Hippocampal formation (tissue), 2 donors: ENCODE results near the gene DCAF12L1.

Experiments used
- DNase-seq, 2 donors: peaks; one replicate each; lab custom pipeline; 2025; lab: John Stamatoyannopoulos, UW

The DCAF12L1 gene

DNA sequence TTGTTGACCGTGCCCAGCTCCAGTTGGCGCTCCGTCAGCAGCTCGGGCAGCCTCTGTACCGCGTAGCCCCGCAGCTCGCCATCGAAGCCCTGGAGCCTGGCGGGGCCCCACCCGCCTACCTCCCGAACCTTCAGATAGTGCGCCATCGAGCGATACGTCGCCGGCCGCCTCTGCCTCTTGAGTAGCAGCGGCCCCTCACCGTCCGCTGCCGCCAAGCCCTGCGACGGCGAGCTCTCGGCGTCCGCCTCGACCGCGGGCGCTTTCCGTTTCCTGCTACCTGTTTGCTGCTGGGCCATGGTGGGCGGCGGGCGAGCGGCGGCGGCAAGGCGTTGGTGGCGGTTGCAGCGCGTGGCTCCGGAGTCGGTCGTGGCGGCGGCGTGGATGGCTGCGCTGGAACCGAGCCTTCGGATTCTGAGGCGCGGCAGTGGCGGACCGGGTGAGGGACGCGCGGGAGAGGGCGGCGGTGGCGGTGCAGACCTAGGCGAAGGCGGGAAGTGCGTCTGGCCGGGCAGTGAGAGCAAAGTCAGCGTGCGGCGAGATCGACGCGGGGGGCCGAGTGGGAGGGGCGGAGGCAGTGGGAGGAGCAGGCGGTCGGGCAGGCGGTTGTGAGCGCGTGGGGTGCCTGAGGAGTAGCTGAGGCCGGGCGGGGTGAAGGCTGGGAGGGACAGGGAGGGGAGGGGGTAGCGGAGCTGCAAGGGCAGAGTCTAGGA, at the start of gene DCAF12L1:
TSS of gene DCAF12L1 (minus strand) at position 502 of the 710 bp plus-strand sequence. CDS start at position 296, 206 bp downstream.
- no peak for DNase-seq

DNA sequence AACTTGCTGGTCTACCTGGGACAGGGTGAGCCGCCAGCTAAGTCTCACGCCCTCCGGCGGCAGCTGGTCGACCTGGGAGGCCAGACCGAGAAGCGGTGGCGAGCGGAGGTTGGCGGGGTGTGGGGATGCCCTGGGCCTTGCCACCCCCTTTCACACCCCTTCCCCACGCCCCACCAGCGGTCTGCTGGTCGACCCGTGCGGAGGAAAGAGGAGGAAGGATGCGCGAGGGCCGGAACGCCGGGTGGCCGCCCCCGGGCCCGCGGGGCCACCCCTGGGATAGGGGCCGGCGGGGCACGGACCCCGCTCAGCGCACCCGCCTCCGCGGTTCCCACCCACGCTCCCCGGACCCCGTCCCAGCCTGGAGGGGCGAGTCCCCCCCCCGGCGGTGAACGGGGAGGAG, 28.3 kb upstream of the DCAF12L1 start:
- DNase-seq: no peak

DNA sequence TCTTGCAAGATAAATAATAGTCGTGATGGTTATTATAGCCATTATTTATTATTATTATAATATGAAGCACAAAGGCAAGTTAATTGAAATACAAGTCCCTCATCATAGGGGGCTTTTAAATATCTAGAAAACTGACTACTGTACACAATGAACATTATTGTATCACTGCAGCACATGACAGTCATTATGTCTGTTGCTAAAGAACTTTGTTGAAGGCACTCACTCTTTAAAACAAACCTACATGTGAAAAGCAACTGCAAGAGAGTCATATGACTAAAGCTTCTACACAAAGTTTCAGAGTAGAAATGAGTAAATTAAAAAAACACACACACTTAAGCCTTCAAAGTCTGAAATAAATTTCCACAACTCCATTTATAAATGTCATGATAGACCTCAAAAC, 23.3 kb upstream of the DCAF12L1 start:
- DNase-seq: no peak

DNA sequence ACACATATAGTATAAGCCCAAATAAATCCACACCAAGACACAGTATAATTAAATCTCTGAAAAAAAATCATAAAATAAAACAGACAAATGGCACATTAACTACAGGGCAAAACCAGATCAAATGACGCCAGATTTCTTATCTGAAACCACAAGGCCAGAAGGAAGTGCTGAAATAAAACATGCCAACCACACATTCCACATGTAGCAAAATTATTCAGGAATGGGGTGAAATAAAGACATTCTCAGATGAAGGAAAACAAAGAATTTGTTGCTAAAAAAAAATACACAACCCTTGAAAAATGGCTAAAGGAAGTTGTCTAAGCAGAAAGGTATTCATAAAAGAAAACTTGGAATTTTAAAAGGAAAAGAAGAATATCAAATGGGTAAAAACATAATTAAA, 4.5 kb upstream of the DCAF12L1 start:
- no peak for DNase-seq

DNA sequence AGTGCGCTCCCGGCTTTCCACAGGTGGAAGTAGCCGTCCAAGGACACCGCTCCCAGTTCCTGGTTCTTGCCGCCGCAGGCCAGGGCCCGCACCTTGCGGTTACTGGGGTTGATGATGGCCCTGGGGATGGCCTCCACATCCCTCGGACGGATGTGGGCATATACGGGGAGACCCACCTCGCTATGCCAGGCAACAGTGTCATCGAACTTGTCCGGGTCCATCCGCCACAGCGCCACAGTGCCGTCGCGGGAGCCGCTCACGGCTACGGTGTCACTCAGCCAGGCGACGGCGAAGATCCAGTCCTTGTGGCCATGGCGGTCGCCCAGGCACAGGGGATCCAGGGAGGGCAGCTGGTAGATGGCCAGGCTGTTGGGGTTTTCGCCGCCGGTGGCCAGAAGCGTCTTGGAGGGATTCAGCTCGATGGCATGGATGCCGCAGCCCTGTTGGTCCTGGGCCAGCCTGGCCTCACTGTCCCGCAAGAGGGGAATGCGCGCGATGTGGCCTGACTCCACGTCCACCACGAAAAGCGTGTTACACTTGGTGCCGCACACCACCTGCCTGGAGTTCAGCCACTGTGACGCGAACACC, 795 bp downstream of the DCAF12L1 start:
- no peak for DNase-seq

DNA sequence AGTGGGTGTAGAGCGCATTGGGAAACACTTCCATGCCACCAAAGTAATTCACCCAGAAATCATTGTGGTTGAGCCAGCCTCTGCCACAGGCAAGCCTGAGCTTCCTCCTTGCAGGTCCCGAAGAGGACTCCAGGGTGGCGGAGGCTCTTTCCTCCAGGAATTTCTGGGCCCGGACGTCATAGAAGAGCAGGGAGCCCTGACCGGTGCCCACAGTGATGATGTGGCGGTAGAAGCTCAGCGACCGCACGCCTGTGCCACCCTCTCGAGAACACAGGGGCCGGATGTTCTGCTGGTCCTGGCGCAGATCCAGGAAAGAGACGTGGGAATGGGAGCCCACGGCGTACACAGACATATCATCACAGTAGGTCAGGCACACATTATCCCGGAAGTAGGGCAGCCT, 1.3 kb downstream of the DCAF12L1 start:
- DNase-seq: no peak

DNA sequence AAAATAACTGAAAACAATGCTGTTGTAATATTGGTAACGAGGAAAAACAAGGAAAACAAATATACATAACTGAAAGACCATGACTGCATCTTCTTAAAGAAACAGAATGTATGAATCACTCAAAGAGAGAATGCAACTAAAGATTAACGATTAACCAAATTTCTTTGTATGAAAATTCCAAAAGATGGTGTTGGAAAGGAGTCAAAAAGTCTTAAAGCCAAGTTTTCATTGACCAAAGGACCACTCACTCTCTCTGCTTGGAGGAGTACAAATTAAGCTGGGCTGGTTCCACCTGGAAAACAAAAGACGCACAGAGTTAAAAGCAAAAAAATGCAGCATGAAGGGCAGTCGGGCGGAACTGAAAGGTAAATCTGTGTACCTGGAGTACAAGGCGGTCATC, 1.8 kb downstream of the DCAF12L1 start:
- DNase-seq: no peak

DNA sequence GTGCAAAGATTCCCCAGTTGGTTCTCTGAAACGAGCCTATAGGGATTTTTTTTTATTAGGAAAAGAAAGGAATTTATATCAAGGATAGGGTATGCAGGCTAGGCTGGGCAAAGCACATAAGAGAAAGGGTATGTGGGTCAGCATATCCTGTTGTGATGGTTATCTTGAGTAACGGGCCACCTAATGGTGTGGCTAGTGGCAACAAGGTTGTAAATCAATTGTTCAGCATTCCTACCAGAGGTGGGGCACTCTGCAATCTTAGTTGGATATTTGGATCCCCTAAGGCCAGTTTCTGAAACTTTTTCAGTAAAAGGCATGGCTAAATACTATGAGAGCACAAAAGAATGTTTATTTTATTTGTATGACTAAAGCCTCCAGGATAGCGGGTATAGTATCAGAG, 42.7 kb downstream of the DCAF12L1 start:
- DNase-seq: no peak
